PC-3 (cell line): ENCODE results near the gene CDK14.

Experiments
- EZH2 ChIP-seq: fragments of 300-600 bp; sonication (generic); IDR thresholded peaks from one replicate; pipeline ENCODE4 v1.6.1; 2017; ENCODE audit warnings: antibody characterized with exemption, mild to moderate bottlenecking, low read length; ENCODE audit not compliant: unreplicated experiment
- EZH2phosphoT487 ChIP-seq: fragments of 300-600 bp; sonication (generic); IDR thresholded peaks from 2 replicates; pipeline ENCODE4 v1.6.1; 2018; ENCODE audit warnings: mild to moderate bottlenecking, antibody characterized with exemption, low read length, borderline replicate concordance
- TF ChIP-seq, protein P1 (sequence below): fragments of 300-600 bp; sonication (generic); conservative IDR thresholded peaks from 2 replicates; pipeline ENCODE4 v1.5.1; 2017; ENCODE audit warnings: antibody characterized with exemption, low read depth, mild to moderate bottlenecking, low read length

- TF ChIP-seq, protein P1, sequence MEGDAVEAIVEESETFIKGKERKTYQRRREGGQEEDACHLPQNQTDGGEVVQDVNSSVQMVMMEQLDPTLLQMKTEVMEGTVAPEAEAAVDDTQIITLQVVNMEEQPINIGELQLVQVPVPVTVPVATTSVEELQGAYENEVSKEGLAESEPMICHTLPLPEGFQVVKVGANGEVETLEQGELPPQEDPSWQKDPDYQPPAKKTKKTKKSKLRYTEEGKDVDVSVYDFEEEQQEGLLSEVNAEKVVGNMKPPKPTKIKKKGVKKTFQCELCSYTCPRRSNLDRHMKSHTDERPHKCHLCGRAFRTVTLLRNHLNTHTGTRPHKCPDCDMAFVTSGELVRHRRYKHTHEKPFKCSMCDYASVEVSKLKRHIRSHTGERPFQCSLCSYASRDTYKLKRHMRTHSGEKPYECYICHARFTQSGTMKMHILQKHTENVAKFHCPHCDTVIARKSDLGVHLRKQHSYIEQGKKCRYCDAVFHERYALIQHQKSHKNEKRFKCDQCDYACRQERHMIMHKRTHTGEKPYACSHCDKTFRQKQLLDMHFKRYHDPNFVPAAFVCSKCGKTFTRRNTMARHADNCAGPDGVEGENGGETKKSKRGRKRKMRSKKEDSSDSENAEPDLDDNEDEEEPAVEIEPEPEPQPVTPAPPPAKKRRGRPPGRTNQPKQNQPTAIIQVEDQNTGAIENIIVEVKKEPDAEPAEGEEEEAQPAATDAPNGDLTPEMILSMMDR = no peak
- TF ChIP-seq EZH2 (no peak), EZH2phosphoT487 (no peak)
Measured at GRCh38 chr7:90972906-90973550, 376.9 kb downstream of the CDK14 start.
